ENCODE results near the gene SPP1.
"Not testable (repeated sequence)": the region's sequence is repeated elsewhere in the genome, so short reads cannot be mapped to it uniquely, and the experiment has no call there.

The SPP1 gene

GRCh38 chr4:87985887-87986200, 10.3 kb downstream of the SPP1 start:
- TF ChIP-seq, protein P1, sequence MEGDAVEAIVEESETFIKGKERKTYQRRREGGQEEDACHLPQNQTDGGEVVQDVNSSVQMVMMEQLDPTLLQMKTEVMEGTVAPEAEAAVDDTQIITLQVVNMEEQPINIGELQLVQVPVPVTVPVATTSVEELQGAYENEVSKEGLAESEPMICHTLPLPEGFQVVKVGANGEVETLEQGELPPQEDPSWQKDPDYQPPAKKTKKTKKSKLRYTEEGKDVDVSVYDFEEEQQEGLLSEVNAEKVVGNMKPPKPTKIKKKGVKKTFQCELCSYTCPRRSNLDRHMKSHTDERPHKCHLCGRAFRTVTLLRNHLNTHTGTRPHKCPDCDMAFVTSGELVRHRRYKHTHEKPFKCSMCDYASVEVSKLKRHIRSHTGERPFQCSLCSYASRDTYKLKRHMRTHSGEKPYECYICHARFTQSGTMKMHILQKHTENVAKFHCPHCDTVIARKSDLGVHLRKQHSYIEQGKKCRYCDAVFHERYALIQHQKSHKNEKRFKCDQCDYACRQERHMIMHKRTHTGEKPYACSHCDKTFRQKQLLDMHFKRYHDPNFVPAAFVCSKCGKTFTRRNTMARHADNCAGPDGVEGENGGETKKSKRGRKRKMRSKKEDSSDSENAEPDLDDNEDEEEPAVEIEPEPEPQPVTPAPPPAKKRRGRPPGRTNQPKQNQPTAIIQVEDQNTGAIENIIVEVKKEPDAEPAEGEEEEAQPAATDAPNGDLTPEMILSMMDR (IDR thresholded peaks at IDR 0.05; ENCODE audit: unreplicated experiment in 3 of 3), result no peak
- no peaks in the 10 kb centered on the region for H3K4me1 Mint-ChIP-seq

GRCh38 chr4:87986508-87986907, 11.0 kb downstream of the SPP1 start:
- Mint-ChIP-seq H3K27me3 (ENCODE audit: low read depth) (no peaks in the 10 kb centered on the region), H3K4me1 (no peaks in the 10 kb centered on the region)
- TF ChIP-seq, protein P1 (IDR thresholded peaks at IDR 0.05; ENCODE audit: unreplicated experiment in 3 of 3), result no peak

More at GRCh38 chr4:87985887-87986200, 10.3 kb downstream of the SPP1 start:
- Mint-ChIP-seq H3K9me3 (no peaks in the 10 kb centered on the region), H3K4me3 (no peak overlapping the region), H3K27ac (peak overlapping the region in 2 of 3 experiments; percentile 8 to 18), H3K27me3 (ENCODE audit: low read depth) (no peaks in the 10 kb centered on the region), H3K36me3 (ENCODE audit: low read depth) (no peaks in the 10 kb centered on the region)

GRCh38 chr4:87989765-87990164, 14.3 kb downstream of the SPP1 start:
- Mint-ChIP-seq H3K4me1 (no peaks in the 10 kb centered on the region), H3K4me3 (no peak overlapping the region), H3K27me3 (ENCODE audit: low read depth) (no peaks in the 10 kb centered on the region), H3K27ac (no peak overlapping the region), H3K36me3 (ENCODE audit: low read depth) (no peaks in the 10 kb centered on the region), H3K9me3 (no peaks in the 10 kb centered on the region)
- TF ChIP-seq, protein P1 (IDR thresholded peaks at IDR 0.05; ENCODE audit: unreplicated experiment in 3 of 3), result no peak

More at GRCh38 chr4:87986508-87986907, 11.0 kb downstream of the SPP1 start:
- no peaks in the 10 kb centered on the region for H3K9me3 Mint-ChIP-seq
- no peak overlapping the region for H3K4me3 Mint-ChIP-seq
- no peak overlapping the region for H3K27ac Mint-ChIP-seq
- no peaks in the 10 kb centered on the region for H3K36me3 Mint-ChIP-seq (ENCODE audit: low read depth)

GRCh38 chr4:87995435-87995834, 19.9 kb downstream of the SPP1 start:
- Mint-ChIP-seq H3K9me3 (no peaks in the 10 kb centered on the region), H3K27ac (no peak overlapping the region), H3K36me3 (ENCODE audit: low read depth) (no peaks in the 10 kb centered on the region), H3K4me3 (no peak overlapping the region), H3K4me1 (no peaks in the 10 kb centered on the region), H3K27me3 (ENCODE audit: low read depth) (no peaks in the 10 kb centered on the region)
- TF ChIP-seq, protein P1 (IDR thresholded peaks at IDR 0.05; ENCODE audit: unreplicated experiment in 3 of 3), result no peak

DNA sequence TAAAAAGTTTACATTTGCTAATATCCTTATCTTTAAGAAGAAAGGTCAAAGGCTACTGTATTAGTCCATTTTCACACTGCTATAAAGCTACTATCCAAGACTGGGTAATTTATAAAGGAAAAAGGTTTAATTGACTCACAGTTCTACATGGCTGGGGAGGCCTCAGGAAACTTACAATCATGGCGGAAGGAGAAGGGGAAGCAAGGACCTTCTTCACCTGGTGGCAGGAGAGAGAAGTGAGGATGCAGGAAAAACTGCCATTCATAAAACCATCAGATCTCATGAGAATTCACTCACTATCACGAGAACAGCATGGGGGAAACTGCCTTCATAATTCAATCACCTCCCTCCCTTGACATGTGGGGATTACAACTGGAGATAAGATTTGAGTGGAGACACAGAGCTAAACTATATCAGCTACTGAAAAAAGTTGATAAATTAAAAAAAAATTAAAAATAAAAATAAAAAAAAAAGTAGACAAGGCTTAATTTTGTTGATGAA, 23.7 kb downstream of the SPP1 start:
- not testable (repeated sequence) for H3K4me1 Mint-ChIP-seq

DNA sequence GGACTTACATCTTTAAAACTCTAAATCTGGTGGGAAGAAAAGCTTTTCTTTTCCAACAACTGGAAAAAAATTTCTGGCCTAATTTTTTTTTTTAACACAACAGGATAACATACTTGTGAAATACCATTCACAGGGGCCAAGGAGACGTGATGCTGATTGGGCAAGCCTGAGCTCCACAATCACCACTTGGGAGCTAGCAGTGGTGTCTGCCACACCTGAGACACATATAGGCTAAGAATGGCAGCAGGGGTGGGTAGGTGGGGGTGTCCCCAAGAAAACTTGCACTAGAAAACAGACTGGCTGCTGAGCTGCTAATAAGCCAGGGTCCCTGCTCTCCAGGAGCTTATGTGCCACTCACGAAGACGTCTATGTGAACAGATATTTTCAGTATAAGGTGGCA, 26.4 kb downstream of the SPP1 start:
- H3K27me3 Mint-ChIP-seq (ENCODE audit: low read depth), result peaks cover 5% of the 10 kb centered on the region
- no peaks in the 10 kb centered on the region for H3K36me3 Mint-ChIP-seq (ENCODE audit: low read depth)
- no peak overlapping the region for H3K4me3 Mint-ChIP-seq
- no peak overlapping the region for H3K27ac Mint-ChIP-seq
- H3K9me3 Mint-ChIP-seq, result no peaks in the 10 kb centered on the region
- peaks cover 6% of the 10 kb centered on the region for H3K4me1 Mint-ChIP-seq
- TF ChIP-seq, protein P1 (IDR thresholded peaks at IDR 0.05; ENCODE audit: unreplicated experiment in 3 of 3), result no peak

More for the DNA sequence above, 23.7 kb downstream of the SPP1 start:
- H3K36me3 Mint-ChIP-seq (ENCODE audit: low read depth); H3K27me3 Mint-ChIP-seq (ENCODE audit: low read depth); H3K9me3 Mint-ChIP-seq; H3K4me3 Mint-ChIP-seq; H3K27ac Mint-ChIP-seq: not testable (repeated sequence)

All from nephron (organoid).